ENCODE measurements around the gene ERRFI1. TPM values are rescaled to one million over a fixed set of nuclear protein-coding genes. Genes with fewer than 3 reads are reported as not detected.

ERRFI1 gene
- total RNA-seq, 2 experiments from 2014 or later: 0.22 to 0.35 TPM

DNA sequence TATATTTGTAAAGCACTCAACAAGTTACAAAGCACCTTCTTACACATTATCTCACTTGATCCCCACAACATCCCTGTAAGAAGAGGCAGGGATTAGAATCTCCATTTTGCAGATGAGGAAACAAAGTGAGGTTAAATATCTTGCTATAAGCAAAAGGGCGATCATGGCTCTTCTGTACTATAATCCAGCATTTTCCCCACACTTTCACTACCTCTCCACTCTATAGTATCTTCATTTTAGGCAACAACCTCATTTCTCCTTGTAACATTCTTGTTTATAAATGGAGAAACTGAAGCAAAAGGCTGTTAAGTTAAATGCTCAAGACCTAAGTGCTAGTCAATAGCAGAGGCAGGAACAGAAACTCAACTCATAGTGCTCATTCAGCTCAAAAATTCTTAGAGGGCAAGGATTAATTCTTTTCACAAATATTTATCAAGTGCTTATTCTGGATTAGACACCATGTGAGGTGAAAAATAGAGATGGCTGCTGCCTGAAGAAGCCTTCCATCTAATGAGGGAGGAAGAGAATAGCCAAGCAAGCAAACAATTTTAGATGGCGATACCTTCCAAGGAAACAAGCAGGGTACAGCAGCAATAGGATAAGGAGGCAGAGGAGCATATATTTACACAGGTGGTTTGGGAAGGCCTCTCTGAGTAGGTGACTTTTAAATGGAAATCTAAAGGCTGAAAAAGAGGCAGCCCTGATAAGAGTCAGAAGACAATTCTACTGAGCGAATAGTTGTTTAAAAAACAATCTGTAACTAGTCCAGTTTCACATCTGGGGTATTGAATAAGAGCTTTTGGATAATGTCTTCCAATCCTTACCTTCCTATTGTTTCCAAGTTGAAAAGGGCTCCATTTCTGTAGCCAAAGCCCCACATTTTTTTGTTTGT lies 3.5 kb downstream of the ERRFI1 start:
- POLR2A ChIA-PET: no interaction called here
- CTCF ChIA-PET: no interaction called here
- no peaks in the 10 kb centered on the region for H3K9me3 Mint-ChIP-seq
- H3K4me1 Mint-ChIP-seq: peaks cover 11% of the 10 kb centered on the region
- H3K36me3 Mint-ChIP-seq (ENCODE audit: low read depth): no peaks in the 10 kb centered on the region
- H3K27ac Mint-ChIP-seq: no peak overlapping the region
- peaks cover 56% of the 10 kb centered on the region for H3K27me3 Mint-ChIP-seq
- no peak for DNase-seq
- no peak overlapping the region for H3K4me3 Mint-ChIP-seq

DNA sequence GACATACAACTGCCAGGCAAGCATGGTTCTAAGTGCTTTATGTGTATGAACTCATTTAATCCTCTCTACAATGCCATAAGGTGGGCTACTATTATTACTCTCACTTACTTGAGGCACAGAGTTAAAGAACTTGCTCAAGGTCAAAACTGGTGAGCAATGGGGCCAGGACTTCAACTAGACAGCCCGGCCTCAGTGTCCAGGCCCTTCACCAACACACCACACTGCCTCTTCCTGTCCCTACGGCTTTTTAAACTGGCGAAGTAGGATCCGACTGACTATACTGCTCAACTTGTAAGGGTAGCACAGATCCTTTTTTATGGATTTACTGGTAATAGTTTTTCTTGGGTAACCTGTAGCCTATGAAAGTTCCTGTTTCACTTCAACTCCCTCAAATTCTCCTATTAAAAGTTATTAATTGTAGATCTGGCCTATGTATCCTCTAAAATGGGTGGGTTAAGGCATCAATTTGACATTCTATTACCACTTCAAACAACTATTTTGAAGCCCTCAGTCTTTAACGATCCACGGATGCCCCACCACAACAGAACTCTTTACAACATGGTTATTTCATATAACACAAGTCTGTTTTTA lies 4.3 kb downstream of the ERRFI1 start:
- Mint-ChIP-seq H3K4me3 (no peak overlapping the region), H3K36me3 (ENCODE audit: low read depth) (no peaks in the 10 kb centered on the region), H3K27me3 (peaks cover 52% of the 10 kb centered on the region), H3K27ac (no peak overlapping the region), H3K4me1 (peaks cover 10% of the 10 kb centered on the region), H3K9me3 (no peaks in the 10 kb centered on the region)
- DNase-seq: no peak
- ChIA-PET POLR2A (no interaction called here), CTCF (no interaction called here)

DNA sequence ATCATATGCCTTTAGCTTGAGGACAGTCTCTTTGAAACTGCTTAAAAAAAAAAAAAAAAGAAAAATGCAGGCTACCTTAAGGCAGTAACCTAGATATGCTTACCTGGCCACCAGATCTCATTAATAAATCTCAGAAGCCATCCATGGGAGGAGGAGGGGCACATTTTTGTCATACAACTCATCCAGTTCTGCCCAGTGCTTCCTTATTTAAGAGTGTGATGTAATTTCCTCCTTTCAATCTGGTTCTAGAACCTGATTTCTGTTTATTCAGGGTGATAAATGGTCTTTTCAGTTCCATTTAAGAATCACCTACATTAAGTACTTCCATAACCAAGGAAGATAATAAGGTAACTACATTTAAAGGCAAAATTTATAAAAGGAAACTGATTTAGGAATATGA lies 6.1 kb downstream of the ERRFI1 start:
- CTCF ChIA-PET: interaction anchor here (0.8 to 1.2 kb wide), 2 partner anchors 294 to 329 kb away, joined by 3 to 4 read pairs; no protein-coding TSS in a partner anchor
- no peaks in the 10 kb centered on the region for H3K36me3 Mint-ChIP-seq (ENCODE audit: low read depth)
- H3K27ac Mint-ChIP-seq: no peak overlapping the region
- POLR2A ChIA-PET: no interaction called here
- no peak overlapping the region for H3K4me3 Mint-ChIP-seq
- no peak for DNase-seq
- peaks cover 54% of the 10 kb centered on the region for H3K27me3 Mint-ChIP-seq
- peaks cover 1% of the 10 kb centered on the region for H3K4me1 Mint-ChIP-seq
- no peaks in the 10 kb centered on the region for H3K9me3 Mint-ChIP-seq

DNA sequence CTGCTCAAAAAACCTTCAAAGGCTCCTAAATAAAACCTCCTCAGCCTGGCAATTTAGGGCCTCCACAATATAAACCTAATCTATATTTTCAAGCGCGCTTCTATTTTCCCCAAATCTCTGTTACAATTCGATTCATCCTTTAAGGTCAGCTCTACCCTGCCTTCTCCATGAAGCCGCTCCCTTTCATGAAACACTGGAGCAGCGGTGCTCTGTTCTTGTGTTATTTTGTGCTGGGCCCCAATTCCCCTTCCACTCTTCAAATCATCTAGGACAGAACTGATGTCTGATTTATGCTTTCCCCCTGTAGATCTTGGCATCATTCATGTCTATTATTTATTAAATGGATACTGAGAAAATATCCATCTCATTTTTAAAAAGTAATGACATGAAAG lies 6.9 kb downstream of the ERRFI1 start:
- Mint-ChIP-seq H3K4me3 (no peak overlapping the region), H3K4me1 (no peaks in the 10 kb centered on the region), H3K27ac (no peak overlapping the region), H3K36me3 (ENCODE audit: low read depth) (no peaks in the 10 kb centered on the region), H3K27me3 (peaks cover 48% of the 10 kb centered on the region), H3K9me3 (no peaks in the 10 kb centered on the region)
- DNase-seq: no peak
- ChIA-PET POLR2A (no interaction called here), CTCF (interaction anchor here (0.8 to 1.2 kb wide), 4 partner anchors 36 to 330 kb away, joined by 3 to 4 read pairs (median 3); no protein-coding TSS in a partner anchor)

DNA sequence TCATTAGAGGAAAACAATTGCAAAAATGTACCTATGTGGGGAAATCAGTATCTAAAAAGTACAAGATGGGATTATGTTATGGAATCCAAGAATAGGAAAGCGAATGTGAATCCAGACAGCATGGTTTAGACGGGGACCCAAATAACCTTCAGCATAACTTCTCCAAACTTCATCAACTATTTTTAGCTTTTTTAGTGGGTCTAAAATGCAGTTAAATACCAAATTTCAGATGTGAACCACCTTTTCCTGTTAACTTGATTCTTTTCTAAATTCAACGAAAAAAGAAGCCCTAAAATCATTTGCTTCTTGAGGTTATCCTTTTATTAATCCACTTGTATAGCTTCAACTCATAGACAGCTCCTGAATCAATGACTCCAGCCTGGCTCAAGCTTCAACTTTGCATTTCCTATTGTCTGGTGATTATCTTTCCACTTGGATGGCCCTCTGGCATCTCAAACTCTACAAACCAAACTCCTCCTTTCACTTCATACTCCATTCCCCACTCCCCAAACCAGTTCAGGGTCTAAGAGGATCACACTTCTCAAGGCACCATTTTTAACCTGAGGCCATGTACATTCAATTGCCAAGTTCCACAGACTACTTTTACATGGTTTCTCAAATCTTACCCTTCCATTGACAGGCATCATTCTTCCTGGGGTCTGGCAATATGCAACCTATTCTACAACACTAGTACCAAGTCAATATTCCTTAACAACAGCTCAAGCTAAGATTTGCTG lies 7.4 kb downstream of the ERRFI1 start:
- POLR2A ChIA-PET: interaction anchor here (0.6 kb wide), 1 partner anchor 609 kb away, joined by 3 read pairs; no protein-coding TSS in a partner anchor
- Mint-ChIP-seq H3K4me1 (no peaks in the 10 kb centered on the region), H3K4me3 (no peak overlapping the region), H3K27ac (no peak overlapping the region), H3K36me3 (ENCODE audit: low read depth) (no peaks in the 10 kb centered on the region), H3K27me3 (peaks cover 42% of the 10 kb centered on the region), H3K9me3 (no peaks in the 10 kb centered on the region)
- no peak for DNase-seq
- CTCF ChIA-PET: interaction anchor here (0.7 to 1.2 kb wide), 4 partner anchors 36 to 371 kb away, joined by 3 to 4 read pairs (median 4); no protein-coding TSS in a partner anchor

DNA sequence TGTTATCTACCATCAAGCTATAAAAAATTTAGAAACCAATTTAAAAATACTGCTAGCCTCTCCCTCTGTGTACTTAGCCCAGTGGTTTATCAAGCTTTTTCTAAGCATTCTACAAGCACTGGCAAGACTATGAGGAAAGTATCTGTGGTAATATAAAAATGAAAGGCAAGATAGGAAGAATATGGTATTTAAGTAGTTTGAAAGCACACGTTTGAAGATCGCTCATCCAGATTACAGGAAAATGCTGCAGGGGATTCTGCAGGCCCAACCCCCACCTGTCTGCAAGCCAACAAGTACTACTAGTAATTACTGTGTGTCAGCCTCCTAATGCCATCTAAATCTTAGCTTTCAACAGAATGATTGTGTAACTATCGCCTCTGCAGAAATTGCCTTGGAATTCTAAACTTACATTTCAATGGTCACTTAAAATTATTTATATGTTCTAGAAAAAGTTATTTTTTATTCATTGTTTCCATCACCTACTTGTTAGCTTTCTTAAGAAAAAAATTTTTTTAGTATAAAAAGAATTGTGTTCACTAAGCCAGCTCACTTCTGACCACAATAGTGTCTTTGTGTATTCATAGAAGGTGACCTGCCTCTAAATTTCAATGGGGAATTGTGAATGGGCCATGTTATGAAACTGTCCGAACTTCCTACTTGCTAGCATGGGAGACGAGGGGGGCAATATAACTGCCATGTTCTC lies 8.5 kb downstream of the ERRFI1 start:
- ChIA-PET POLR2A (no interaction called here), CTCF (interaction anchor here (0.7 to 1.7 kb wide), 4 partner anchors 279 to 372 kb away, joined by 3 to 5 read pairs (median 4); no protein-coding TSS in a partner anchor)
- Mint-ChIP-seq H3K36me3 (ENCODE audit: low read depth) (no peaks in the 10 kb centered on the region), H3K4me3 (no peak overlapping the region), H3K9me3 (no peaks in the 10 kb centered on the region), H3K4me1 (no peaks in the 10 kb centered on the region), H3K27ac (no peak overlapping the region), H3K27me3 (peaks cover 33% of the 10 kb centered on the region)
- no peak for DNase-seq

DNA sequence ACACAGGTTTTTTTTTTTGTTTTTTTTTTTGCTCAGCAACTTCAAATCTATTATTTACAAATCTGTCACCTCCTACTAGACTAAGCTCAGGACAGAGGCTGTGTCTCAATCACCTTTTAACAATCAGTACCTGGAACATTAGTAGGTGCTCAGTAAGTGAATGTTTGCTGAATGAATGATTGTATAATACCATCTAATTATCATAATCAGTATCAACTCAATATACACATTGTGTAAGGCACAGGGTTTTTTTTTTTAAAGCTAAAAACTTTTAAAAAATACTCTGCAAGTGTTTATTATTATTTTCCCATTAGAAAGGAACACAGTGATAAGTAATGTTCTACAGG lies 9.2 kb downstream of the ERRFI1 start:
- Mint-ChIP-seq H3K4me1 (no peaks in the 10 kb centered on the region), H3K27me3 (peaks cover 27% of the 10 kb centered on the region), H3K9me3 (no peaks in the 10 kb centered on the region), H3K36me3 (ENCODE audit: low read depth) (no peaks in the 10 kb centered on the region), H3K27ac (no peak overlapping the region), H3K4me3 (no peak overlapping the region)
- DNase-seq: no peak
- CTCF ChIA-PET: interaction anchor here (1.1 to 1.7 kb wide), 3 partner anchors 280 to 333 kb away, joined by 3 to 5 read pairs (median 4); no protein-coding TSS in a partner anchor
- POLR2A ChIA-PET: no interaction called here

DNA sequence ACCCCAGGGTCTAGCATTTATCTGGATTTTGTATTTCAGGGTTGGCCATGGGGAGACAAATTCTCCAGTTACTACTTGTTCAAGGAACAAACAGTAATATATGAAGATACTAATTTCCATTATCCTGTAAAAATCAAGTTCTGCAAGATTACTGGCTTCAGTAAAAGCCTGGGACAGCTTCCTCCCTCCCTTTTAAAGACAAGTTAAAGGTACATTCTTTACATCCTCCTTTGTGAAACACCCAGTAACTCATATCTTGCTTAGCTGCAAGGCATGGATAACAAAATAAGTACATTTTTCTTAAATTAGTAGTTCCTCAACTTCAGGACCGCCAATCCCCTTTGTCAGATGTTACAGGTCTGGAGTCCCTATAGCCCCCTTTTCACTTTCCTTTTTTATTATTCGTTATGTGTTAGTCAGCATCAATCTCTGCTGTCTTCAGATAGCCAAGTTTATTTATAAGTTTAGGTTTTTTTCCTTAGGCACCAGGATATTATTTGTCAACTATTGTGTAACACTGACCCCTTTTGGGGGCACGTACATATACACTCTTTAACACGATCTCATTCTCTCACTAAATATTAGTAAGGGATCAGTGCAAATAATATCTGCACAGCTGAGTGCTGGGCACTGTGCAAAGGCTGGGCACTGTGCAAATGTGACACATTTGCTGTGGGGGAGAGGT lies 9.8 kb downstream of the ERRFI1 start:
- no peaks in the 10 kb centered on the region for H3K4me1 Mint-ChIP-seq
- peaks cover 23% of the 10 kb centered on the region for H3K27me3 Mint-ChIP-seq
- H3K9me3 Mint-ChIP-seq: no peaks in the 10 kb centered on the region
- no peak overlapping the region for H3K27ac Mint-ChIP-seq
- H3K4me3 Mint-ChIP-seq: no peak overlapping the region
- H3K36me3 Mint-ChIP-seq (ENCODE audit: low read depth): no peaks in the 10 kb centered on the region
- CTCF ChIA-PET: interaction anchor here (0.9 to 2.9 kb wide), 8 partner anchors 7 to 333 kb away, joined by 3 to 10 read pairs (median 6); no protein-coding TSS in a partner anchor
- POLR2A ChIA-PET: interaction anchor here (0.5 kb wide), 1 partner anchor 214 kb away, joined by 4 read pairs; no protein-coding TSS in a partner anchor
- no peak for DNase-seq

DNA sequence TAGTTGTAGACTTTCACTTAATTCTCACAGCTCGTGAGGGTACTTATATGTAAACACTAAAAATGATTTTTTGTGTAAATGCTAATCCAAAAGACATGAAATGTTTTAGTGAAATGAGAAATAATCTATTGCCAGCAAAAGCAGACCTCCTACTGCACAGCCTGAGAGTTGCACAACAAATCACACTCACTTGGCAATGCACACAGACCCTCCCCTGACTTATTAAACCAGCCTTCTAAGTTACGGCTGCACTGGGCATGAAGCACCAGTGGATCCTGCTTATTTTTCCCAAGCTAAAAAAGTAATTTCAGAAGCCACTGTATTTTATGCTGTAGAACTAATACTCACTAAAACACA lies 10.3 kb downstream of the ERRFI1 start:
- Mint-ChIP-seq H3K36me3 (ENCODE audit: low read depth) (no peaks in the 10 kb centered on the region), H3K27ac (no peak overlapping the region), H3K4me1 (no peaks in the 10 kb centered on the region), H3K27me3 (peaks cover 22% of the 10 kb centered on the region), H3K4me3 (no peak overlapping the region), H3K9me3 (no peaks in the 10 kb centered on the region)
- POLR2A ChIA-PET: interaction anchor here (0.5 kb wide), 1 partner anchor 215 kb away, joined by 4 read pairs; no protein-coding TSS in a partner anchor
- CTCF ChIA-PET: interaction anchor here (0.9 to 2.9 kb wide), 8 partner anchors 8 to 334 kb away, joined by 3 to 10 read pairs (median 6); no protein-coding TSS in a partner anchor
- DNase-seq: no peak

DNA sequence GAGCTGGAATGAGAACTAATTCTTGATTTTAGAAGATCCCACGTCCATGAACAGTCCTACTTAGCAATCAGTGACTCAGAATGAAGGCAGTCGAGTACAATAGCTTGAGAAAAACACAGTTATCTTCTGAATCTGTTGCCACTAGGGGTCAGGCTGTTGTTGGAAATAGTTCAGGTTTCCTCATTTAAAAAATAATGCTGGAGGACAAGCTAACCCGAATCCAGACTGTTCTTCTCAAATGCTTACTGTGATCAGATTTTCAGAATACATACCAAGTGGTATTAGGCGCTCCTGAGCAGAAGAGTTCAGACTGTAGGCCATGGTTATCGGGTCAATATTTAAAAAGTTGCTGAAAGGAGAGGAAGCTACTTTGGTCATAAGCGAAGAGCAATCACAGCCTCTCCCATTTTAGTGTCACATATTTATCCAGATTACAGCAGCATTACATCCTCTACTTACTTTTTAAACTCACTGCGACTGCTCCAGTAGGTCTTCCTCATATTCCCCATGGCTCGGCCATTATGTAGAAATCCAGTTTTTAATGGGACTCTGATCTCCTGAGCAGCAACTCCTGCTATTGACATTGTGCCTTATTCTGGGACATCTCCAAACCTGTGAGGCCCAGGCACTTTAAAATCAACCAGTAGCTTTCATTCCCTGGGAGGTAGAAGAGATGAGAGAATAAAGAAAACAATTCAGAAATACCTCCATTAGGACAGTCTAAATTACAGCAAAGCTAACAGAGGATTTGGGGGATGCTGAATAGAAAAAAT lies 10.9 kb downstream of the ERRFI1 start:
- POLR2A ChIA-PET: interaction anchor here (0.5 to 1.0 kb wide), 2 partner anchors 215 to 301 kb away, joined by 4 read pairs; no protein-coding TSS in a partner anchor

DNA sequence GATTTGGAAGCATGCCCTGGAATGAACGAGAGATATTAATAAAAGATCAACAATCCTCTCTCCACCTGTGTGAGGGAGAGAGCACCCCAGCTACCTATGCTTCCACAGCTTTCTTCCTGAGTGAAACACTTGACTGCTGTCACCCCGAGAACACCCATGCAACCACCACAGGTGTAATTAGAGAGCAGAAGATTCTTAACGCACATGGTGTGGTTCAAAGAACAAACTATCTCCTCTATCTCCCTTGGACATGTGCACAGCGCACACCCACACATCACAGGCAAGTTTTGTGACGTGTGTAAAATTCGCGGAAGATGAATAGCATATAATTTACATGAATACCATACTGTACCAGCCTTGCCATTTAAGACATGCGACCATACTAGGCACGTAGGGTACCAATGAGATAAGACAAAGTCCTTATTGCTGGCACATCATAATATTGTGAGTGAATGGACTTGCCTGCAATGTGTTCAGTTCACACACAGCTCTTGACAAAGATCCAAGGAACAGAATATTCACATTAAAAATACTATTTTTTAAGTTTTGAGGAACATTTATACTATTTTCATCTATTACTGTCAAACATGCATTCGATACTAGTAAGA lies 11.6 kb downstream of the ERRFI1 start:
- Mint-ChIP-seq H3K27me3 (peaks cover 22% of the 10 kb centered on the region), H3K4me1 (no peaks in the 10 kb centered on the region), H3K27ac (no peak overlapping the region), H3K4me3 (no peak overlapping the region), H3K9me3 (no peaks in the 10 kb centered on the region), H3K36me3 (ENCODE audit: low read depth) (no peaks in the 10 kb centered on the region)
- CTCF ChIA-PET: interaction anchor here (0.6 to 2.9 kb wide), 15 partner anchors 9 to 365 kb away, joined by 3 to 10 read pairs (median 6); partner anchors contain the start of gene ERRFI1
- no peak for DNase-seq
- POLR2A ChIA-PET: interaction anchor here (1.0 kb wide), 1 partner anchor 301 kb away, joined by 4 read pairs; no protein-coding TSS in a partner anchor

More for the DNA sequence above, 10.9 kb downstream of the ERRFI1 start:
- CTCF ChIA-PET: interaction anchor here (0.6 to 2.9 kb wide), 21 partner anchors 8 to 364 kb away, joined by 3 to 10 read pairs (median 4); partner anchors contain the start of gene ERRFI1
- Mint-ChIP-seq H3K9me3 (no peaks in the 10 kb centered on the region), H3K4me3 (no peak overlapping the region), H3K27ac (no peak overlapping the region), H3K4me1 (no peaks in the 10 kb centered on the region), H3K36me3 (ENCODE audit: low read depth) (no peaks in the 10 kb centered on the region), H3K27me3 (peaks cover 22% of the 10 kb centered on the region)
- DNase-seq: peak; percentile 68
